GM12878 (cell line): ENCODE measurements around the gene AP4E1.

Experiments used
- CEBPB ChIP-seq, 2 experiments: fragments of 150-350 bp in 1 of 2; IDR thresholded peaks; 2 replicates each; pipeline ENCODE4 v1.6.1; 2012 to 2014; ENCODE audit warnings: low read depth in 2 of 2, low read length in 2 of 2, borderline replicate concordance in 1 of 2, inconsistent platforms in 1 of 2
- CTCF ChIP-seq, 3 experiments: IDR thresholded peaks in 2 of 3; conservative IDR thresholded peaks in 1 of 3; 2 replicates each; pipeline ENCODE4 v1.5.1; 2011; ENCODE audit warnings: low read depth in 3 of 3, low read length in 3 of 3, mild to moderate bottlenecking in 3 of 3, control low read depth in 2 of 3, moderate library complexity in 2 of 3, inconsistent platforms in 1 of 3, mixed read lengths in 1 of 3; ENCODE audit not compliant: control insufficient read depth in 2 of 3, insufficient read depth in 1 of 3; ENCODE audit errors: extremely low read depth in 1 of 3
- EP300 ChIP-seq, 2 experiments: fragments of 150-350 bp in 1 of 2; IDR thresholded peaks; 2 replicates each; pipeline ENCODE4 v1.6.1; 2011 to 2012; ENCODE audit warnings: low read depth in 2 of 2, low read length in 2 of 2, borderline replicate concordance in 1 of 2, improper control_type of control experiment in 1 of 2, inconsistent platforms in 1 of 2; ENCODE audit not compliant: control insufficient read depth in 1 of 2
- EZH2 ChIP-seq: IDR thresholded peaks from 2 replicates; pipeline ENCODE4 v1.6.1; 2012; ENCODE audit warnings: low read depth, mild to moderate bottlenecking, control low read depth, inconsistent platforms, low read length, borderline replicate concordance; ENCODE audit not compliant: control insufficient read depth
- NFXL1 ChIP-seq: fragments of 450-650 bp; IDR thresholded peaks from 2 replicates; pipeline ENCODE4 v1.6.1; 2017; ENCODE audit warnings: antibody characterized with exemption, mild to moderate bottlenecking, borderline replicate concordance
- POLR2A ChIP-seq: IDR thresholded peaks from 2 replicates; pipeline ENCODE4 v1.6.1; 2011; ENCODE audit warnings: low read depth, mild to moderate bottlenecking, low read length
- POLR2AphosphoS5 ChIP-seq: IDR thresholded peaks from 2 replicates; pipeline ENCODE4 v1.6.1; 2011; ENCODE audit warnings: mild to moderate bottlenecking, low read length, inconsistent platforms
- POU2F2 ChIP-seq: IDR thresholded peaks from 3 replicates; pipeline ENCODE4 v1.6.1; 2011; ENCODE audit warnings: low read depth, mild to moderate bottlenecking, low read length, borderline replicate concordance
- RAD21 ChIP-seq: IDR thresholded peaks from 2 replicates; pipeline ENCODE4 v1.6.1; 2011; ENCODE audit warnings: mild to moderate bottlenecking, low read depth, low read length, moderate library complexity; ENCODE audit not compliant: insufficient read depth
- SIN3A ChIP-seq: IDR thresholded peaks from 2 replicates; pipeline ENCODE4 v1.6.1; 2012; ENCODE audit warnings: low read depth, low read length, improper control_type of control experiment
- SUPT20H ChIP-seq: IDR thresholded peaks from 2 replicates; pipeline ENCODE4 v1.6.1; 2011; ENCODE audit warnings: low read depth, mild to moderate bottlenecking, low read length, moderate library complexity, borderline replicate concordance; ENCODE audit not compliant: control insufficient read depth
- ZNF24 ChIP-seq: fragments of 450-650 bp; IDR thresholded peaks from 2 replicates; pipeline ENCODE4 v1.6.1; 2017; ENCODE audit warnings: antibody characterized with exemption, mild to moderate bottlenecking

GRCh38 chr15:51046799-51047449 lies 138.4 kb downstream of the AP4E1 start:
- TF ChIP-seq CEBPB (IDR thresholded peaks at IDR 0.05; ENCODE audit: borderline replicate concordance in 1 of 2, low read depth in 2 of 2, low read length in 2 of 2) (no peak), NFXL1 (no peak), CTCF (IDR thresholded peaks at IDR 0.05 in 2 of 3, conservative IDR thresholded peaks at IDR 0.05 in 1 of 3; ENCODE audit: control insufficient read depth in 2 of 3, extremely low read depth in 1 of 3, insufficient read depth in 1 of 3, low read depth in 3 of 3, low read length in 3 of 3) (no peak), ZNF24 (no peak), POLR2AphosphoS5 (no peak), POU2F2 (no peak), RAD21 (no peak), SUPT20H (no peak), POLR2A (no peak), EZH2 (no peak), SIN3A (no peak), EP300 (IDR thresholded peaks at IDR 0.05; ENCODE audit: borderline replicate concordance in 1 of 2, control insufficient read depth in 1 of 2, low read depth in 2 of 2, low read length in 2 of 2) (no peak)
